ENCODE measurements around the gene OR11L1.

GRCh38 chr1:247841796-247842195 is at the start of gene OR11L1:
- TF ChIP-seq CTCF (IDR thresholded peaks at IDR 0.05; ENCODE audit: insufficient read depth, low read depth, low read length) (no peak), EZH2 (IDR thresholded peaks at IDR 0.05; ENCODE audit: insufficient read depth, low read length) (no peak)
